ENCODE data around the gene CAGE1. TPM values are rescaled to one million over a fixed set of nuclear protein-coding genes. Genes with fewer than 3 reads are reported as not detected.
"Not testable (repeated sequence)": the region's sequence is repeated elsewhere in the genome, so short reads cannot be mapped to it uniquely, and the experiment has no call there.

CAGE1 gene
- total and polyA plus RNA-seq, 4 donors, result 0.10 to 0.17 TPM; not detected in 2

DNA sequence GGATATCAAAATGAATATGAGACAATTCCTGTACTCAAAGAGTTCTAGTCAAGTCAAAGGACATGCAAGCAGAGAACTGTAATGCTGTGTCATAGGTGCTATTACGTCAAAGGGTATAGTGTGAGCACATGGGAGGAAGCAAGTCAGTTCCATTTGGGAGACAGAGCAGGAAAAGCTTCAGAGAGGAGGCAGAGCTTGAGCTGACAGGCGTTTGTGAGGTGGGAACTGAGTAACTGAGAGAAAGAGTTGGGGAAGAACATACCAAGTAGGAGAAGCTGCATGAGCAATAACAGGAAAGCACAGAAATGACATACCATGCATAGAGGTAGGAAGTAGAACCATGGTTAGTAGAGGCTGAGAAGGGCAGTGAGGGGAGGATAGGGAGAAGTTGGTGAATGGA lies 61.3 kb downstream of the CAGE1 start:
- Histone ChIP-seq H3K4me1 (ENCODE audit: control insufficient read depth, insufficient read depth, low read length) (no peaks in the 10 kb centered on the region), H3K4me3 (ENCODE audit: low read depth, low read length) (no peak overlapping the region), H3K36me3 (ENCODE audit: control insufficient read depth, insufficient read depth, low read length) (no peaks in the 10 kb centered on the region), H3K9me3 (ENCODE audit: control insufficient read depth, insufficient read depth, low read length) (no peaks in the 10 kb centered on the region), H3K27ac (ENCODE audit: low read depth, low read length) (no peak overlapping the region), H3K27me3 (ENCODE audit: control insufficient read depth, insufficient read depth, low read length) (no peaks in the 10 kb centered on the region)
- no peak for DNase-seq (ENCODE audit: low read depth in 4 of 6, low spot score in 6 of 6)
- WGBS (ENCODE audit: insufficient coverage), result 68% methylated on average over 2 of the region's 2 CpGs

DNA sequence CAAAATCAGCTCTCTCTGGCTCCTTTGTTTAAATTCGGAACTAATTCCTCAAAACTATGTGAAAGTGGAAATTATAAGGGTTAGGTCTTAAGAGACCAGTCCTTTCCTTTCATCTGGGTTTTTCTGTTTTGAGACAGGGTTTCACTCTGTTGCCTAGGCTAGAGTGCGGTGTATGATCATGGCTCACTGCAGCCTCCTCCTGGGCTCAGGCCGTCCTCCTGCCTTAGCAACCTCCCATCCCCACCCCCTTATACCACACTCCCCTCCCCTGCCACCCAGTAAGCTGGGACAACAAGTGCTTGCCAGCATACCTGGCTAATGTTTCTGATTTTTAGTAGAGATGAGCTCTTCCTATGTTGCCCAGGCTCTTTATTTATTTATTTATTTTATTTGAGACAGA lies 63.8 kb downstream of the CAGE1 start:
- no peak for DNase-seq (ENCODE audit: low read depth in 4 of 6, low spot score in 6 of 6)
- Histone ChIP-seq H3K27ac (ENCODE audit: low read depth, low read length) (no peak overlapping the region), H3K9me3 (ENCODE audit: control insufficient read depth, insufficient read depth, low read length) (no peaks in the 10 kb centered on the region), H3K27me3 (ENCODE audit: control insufficient read depth, insufficient read depth, low read length) (no peaks in the 10 kb centered on the region), H3K4me1 (ENCODE audit: control insufficient read depth, insufficient read depth, low read length) (no peaks in the 10 kb centered on the region), H3K4me3 (ENCODE audit: low read depth, low read length) (no peak overlapping the region), H3K36me3 (ENCODE audit: control insufficient read depth, insufficient read depth, low read length) (no peaks in the 10 kb centered on the region)
- no CpG with 5 or more reads among the region's 3 CpGs for WGBS (ENCODE audit: insufficient coverage)

DNA sequence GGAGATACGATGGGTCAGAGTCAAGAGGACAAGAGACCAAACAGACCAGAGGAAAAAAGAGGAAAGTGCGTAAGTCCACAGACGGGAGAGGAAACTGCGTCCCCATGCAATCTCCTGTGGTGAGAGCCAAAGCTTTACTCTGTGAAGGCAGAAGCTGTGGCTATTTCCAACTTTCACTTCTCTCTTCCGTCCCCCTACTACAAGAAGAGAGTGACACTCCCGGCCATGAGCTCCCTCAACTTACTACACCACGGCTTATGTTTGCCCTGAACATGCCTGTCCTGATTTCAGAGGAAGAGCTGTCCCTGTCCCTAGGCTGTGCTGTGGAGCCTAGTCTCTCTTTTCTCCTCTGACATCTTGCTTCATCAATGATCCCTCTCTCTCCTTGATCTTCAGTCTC lies 65.0 kb downstream of the CAGE1 start:
- no peak overlapping the region for H3K4me3 ChIP-seq (ENCODE audit: low read depth, low read length)
- 92% methylated on average over 5 of the region's 7 CpGs for WGBS (ENCODE audit: insufficient coverage)
- DNase-seq (ENCODE audit: low read depth in 4 of 6, low spot score in 6 of 6), result peak in 1 of 6 donors; percentile 17
- H3K4me1 ChIP-seq (ENCODE audit: control insufficient read depth, insufficient read depth, low read length), result no peaks in the 10 kb centered on the region
- no peaks in the 10 kb centered on the region for H3K27me3 ChIP-seq (ENCODE audit: control insufficient read depth, insufficient read depth, low read length)
- no peaks in the 10 kb centered on the region for H3K36me3 ChIP-seq (ENCODE audit: control insufficient read depth, insufficient read depth, low read length)
- H3K9me3 ChIP-seq (ENCODE audit: control insufficient read depth, insufficient read depth, low read length), result no peaks in the 10 kb centered on the region
- H3K27ac ChIP-seq (ENCODE audit: low read depth, low read length), result no peak overlapping the region

DNA sequence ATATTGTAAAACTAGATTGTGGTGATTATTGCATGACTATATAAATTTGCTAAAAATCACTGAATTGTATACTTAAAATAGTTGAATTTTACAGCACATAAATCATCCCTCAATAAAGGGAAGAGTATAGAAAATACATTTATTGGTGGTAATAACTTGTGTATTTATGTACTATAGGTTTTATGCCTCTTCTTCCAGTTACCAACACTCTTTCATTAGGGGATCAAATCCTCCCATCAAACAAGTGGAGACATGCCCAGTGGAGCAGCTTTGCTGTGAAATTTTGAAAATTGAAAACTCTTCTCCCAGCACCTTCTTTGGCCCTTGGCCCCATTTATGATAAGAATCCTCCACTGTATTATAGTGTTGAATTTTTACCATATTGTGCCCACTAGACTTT lies 66.5 kb downstream of the CAGE1 start:
- no peak for DNase-seq (ENCODE audit: low read depth in 4 of 6, low spot score in 6 of 6)
- Histone ChIP-seq H3K27ac (ENCODE audit: low read depth, low read length) (no peak overlapping the region), H3K4me3 (ENCODE audit: low read depth, low read length) (no peak overlapping the region), H3K36me3 (ENCODE audit: control insufficient read depth, insufficient read depth, low read length) (no peaks in the 10 kb centered on the region), H3K4me1 (ENCODE audit: control insufficient read depth, insufficient read depth, low read length) (no peaks in the 10 kb centered on the region), H3K9me3 (ENCODE audit: control insufficient read depth, insufficient read depth, low read length) (no peaks in the 10 kb centered on the region), H3K27me3 (ENCODE audit: control insufficient read depth, insufficient read depth, low read length) (no peaks in the 10 kb centered on the region)

DNA sequence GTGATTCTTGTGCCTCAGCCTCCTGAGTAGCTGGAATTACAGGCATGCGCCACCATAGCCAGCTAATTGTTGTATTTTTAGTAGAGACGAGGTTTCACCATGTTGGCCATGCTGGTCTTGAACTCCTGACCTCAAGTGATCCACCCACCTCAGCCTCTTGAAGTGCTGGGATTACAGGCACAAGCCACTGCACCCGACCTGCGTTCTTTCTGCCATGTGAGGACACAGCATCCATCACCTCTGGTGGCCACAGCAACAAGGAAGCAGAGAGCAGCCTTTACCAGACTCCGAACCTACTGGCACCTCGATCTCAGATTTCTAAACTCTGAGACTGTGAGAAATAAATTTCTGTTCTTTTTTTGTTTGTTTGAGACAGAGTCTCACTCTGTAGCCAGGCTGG lies 67.7 kb downstream of the CAGE1 start:
- H3K4me3 ChIP-seq (ENCODE audit: low read depth, low read length); H3K4me1 ChIP-seq (ENCODE audit: control insufficient read depth, insufficient read depth, low read length); H3K27me3 ChIP-seq (ENCODE audit: control insufficient read depth, insufficient read depth, low read length); DNase-seq (ENCODE audit: low read depth in 4 of 6, low spot score in 6 of 6); H3K27ac ChIP-seq (ENCODE audit: low read depth, low read length); H3K9me3 ChIP-seq (ENCODE audit: control insufficient read depth, insufficient read depth, low read length); H3K36me3 ChIP-seq (ENCODE audit: control insufficient read depth, insufficient read depth, low read length): not testable (repeated sequence)
- 68% methylated on average over 4 of the region's 6 CpGs for WGBS (ENCODE audit: insufficient coverage)

DNA sequence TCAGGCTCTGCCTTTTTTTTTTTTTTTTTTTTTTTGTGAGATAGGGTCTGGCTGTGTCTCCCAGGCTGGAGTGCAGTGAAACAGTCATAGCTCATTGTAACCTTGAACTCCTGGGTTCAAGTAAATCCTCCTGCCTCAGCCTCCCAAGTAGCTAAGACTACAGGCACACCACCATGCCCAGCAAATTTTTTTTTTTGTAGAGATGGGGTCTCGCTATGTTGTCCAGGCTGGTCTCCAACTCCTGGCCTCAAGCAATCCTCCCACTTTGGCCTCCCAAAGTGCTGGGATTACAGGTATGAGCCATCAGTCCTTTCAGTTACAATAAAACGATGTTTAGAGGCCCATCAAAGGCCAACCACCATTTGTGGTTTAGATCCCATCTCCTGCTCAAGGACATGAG lies 70.1 kb downstream of the CAGE1 start:
- H3K27ac ChIP-seq (ENCODE audit: low read depth, low read length); H3K36me3 ChIP-seq (ENCODE audit: control insufficient read depth, insufficient read depth, low read length); H3K9me3 ChIP-seq (ENCODE audit: control insufficient read depth, insufficient read depth, low read length); H3K4me3 ChIP-seq (ENCODE audit: low read depth, low read length); H3K27me3 ChIP-seq (ENCODE audit: control insufficient read depth, insufficient read depth, low read length); H3K4me1 ChIP-seq (ENCODE audit: control insufficient read depth, insufficient read depth, low read length); DNase-seq (ENCODE audit: low read depth in 4 of 6, low spot score in 6 of 6): not testable (repeated sequence)
- WGBS (ENCODE audit: insufficient coverage), result 83% methylated on average over 2 of the region's 2 CpGs

DNA sequence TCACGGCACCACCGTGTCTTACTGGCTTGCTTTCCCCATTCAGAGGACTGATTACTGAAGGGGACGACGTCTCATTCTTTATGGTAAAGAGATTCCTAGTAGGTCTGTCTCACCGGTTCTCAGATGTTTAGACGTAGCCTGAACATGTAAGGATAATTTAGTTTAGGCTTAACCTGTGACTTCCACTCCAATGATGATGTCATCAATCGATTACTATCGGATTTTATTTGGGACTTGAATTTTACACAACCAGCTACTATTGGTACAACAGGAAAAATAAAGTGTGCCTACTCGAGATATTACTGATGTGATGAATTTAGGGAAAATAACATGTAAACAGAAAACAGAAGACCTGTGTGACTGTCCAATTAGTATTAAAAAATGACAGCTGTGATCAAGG lies 72.0 kb downstream of the CAGE1 start:
- H3K4me3 ChIP-seq (ENCODE audit: low read depth, low read length), result no peak overlapping the region
- H3K9me3 ChIP-seq (ENCODE audit: control insufficient read depth, insufficient read depth, low read length), result no peaks in the 10 kb centered on the region
- peaks cover 4% of the 10 kb centered on the region for H3K4me1 ChIP-seq (ENCODE audit: control insufficient read depth, insufficient read depth, low read length)
- H3K27me3 ChIP-seq (ENCODE audit: control insufficient read depth, insufficient read depth, low read length), result no peaks in the 10 kb centered on the region
- H3K36me3 ChIP-seq (ENCODE audit: control insufficient read depth, insufficient read depth, low read length), result no peaks in the 10 kb centered on the region
- WGBS (ENCODE audit: insufficient coverage), result no CpG with 5 or more reads among the region's 9 CpGs
- no peak for DNase-seq (ENCODE audit: low read depth in 4 of 6, low spot score in 6 of 6)
- no peak overlapping the region for H3K27ac ChIP-seq (ENCODE audit: low read depth, low read length)

DNA sequence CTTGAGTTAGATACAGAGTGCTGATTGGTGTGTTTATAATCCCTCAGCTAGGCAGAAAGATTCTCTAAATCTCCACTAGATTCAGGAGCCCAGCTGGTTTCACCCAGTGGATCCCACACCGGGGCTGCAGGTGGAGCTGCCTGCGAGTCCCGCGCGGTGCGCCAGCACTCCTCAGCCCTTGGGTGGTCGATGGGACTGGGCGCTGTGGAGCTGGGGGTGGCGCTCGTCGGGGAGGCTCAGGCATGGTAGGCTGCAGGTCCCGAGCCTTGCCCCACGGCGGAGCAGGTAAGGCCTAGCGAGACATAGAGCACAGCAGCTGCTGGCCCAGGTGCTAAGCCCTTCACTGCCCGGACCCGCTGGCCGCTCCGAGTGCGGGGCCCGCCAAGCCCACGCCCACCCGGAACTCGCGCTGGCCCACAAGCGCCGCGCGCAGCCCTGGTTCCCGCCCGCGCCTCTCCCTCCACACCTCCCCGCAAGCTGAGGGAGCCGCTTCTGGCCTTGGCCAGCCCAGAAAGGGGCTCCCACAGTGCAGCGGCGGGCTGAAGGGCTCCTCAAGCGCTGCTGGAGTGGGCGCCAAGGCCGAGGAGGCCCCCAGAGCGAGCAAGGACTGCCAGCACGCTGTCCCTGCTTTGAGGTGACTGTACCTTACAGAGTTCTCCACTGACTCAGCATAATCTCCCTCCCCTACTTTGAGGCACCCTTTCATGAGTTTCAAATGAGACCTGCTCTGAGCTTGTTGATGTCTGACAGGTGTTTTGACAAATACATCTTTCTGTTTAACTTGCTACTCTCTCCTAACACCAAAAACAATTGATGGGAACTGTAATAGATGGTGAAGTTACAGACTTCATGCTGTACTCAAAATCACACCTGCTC lies 72.6 kb downstream of the CAGE1 start:
- no peak overlapping the region for H3K4me3 ChIP-seq (ENCODE audit: low read depth, low read length)
- no peak for DNase-seq (ENCODE audit: low read depth in 4 of 6, low spot score in 6 of 6)
- no peaks in the 10 kb centered on the region for H3K9me3 ChIP-seq (ENCODE audit: control insufficient read depth, insufficient read depth, low read length)
- H3K36me3 ChIP-seq (ENCODE audit: control insufficient read depth, insufficient read depth, low read length), result no peaks in the 10 kb centered on the region
- 93% methylated on average over 41 of the region's 41 CpGs for WGBS (ENCODE audit: insufficient coverage)
- no peaks in the 10 kb centered on the region for H3K27me3 ChIP-seq (ENCODE audit: control insufficient read depth, insufficient read depth, low read length)
- no peak overlapping the region for H3K27ac ChIP-seq (ENCODE audit: low read depth, low read length)
- peaks cover 4% of the 10 kb centered on the region for H3K4me1 ChIP-seq (ENCODE audit: control insufficient read depth, insufficient read depth, low read length)

DNA sequence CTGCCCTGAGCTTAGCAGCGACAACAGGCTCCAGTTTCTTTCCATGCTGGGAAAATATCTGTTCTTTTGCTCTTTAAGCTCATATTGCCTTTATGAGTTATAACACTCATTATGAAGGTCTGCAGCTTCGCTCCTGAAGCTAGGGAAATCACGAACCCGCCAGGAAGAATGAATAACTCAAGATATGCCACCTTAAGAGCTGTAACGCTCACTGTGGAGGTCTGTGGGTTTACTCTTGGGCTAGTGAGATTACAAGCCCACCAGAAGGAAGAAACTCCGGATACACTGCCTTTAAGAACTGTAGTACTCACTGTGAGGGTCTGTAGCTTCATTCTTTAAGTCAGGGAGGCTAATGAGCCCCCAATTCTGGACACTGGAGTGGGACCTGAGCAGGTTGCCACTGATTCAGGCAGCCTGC lies 73.6 kb downstream of the CAGE1 start:
- Histone ChIP-seq H3K9me3 (ENCODE audit: control insufficient read depth, insufficient read depth, low read length) (no peaks in the 10 kb centered on the region), H3K4me1 (ENCODE audit: control insufficient read depth, insufficient read depth, low read length) (peaks cover 4% of the 10 kb centered on the region), H3K36me3 (ENCODE audit: control insufficient read depth, insufficient read depth, low read length) (no peaks in the 10 kb centered on the region), H3K4me3 (ENCODE audit: low read depth, low read length) (no peak overlapping the region), H3K27ac (ENCODE audit: low read depth, low read length) (no peak overlapping the region), H3K27me3 (ENCODE audit: control insufficient read depth, insufficient read depth, low read length) (no peaks in the 10 kb centered on the region)
- no peak for DNase-seq (ENCODE audit: low read depth in 4 of 6, low spot score in 6 of 6)
- 100% methylated on average over 3 of the region's 6 CpGs for WGBS (ENCODE audit: insufficient coverage)
